ENCODE results near the gene C16orf89.

GRCh38 chr16:5019775-5020174 is 46.0 kb downstream of the C16orf89 start:
- no peak for TF ChIP-seq CTCF (IDR thresholded peaks at IDR 0.05)
- TF ChIP-seq EP300 (IDR thresholded peaks at IDR 0.05) = no peak
- TF ChIP-seq POLR2A (IDR thresholded peaks at IDR 0.05) = no peak
